ENCODE data around the gene TBC1D19.

Gene TBC1D19

GRCh38 chr4:26596843-26597242, 13.0 kb downstream of the TBC1D19 start:
- no peaks in the 10 kb centered on the region for H3K27me3 ChIP-seq (replicated peaks; ENCODE audit: control insufficient read depth, insufficient read depth, low read length)
- no peak for DNase-seq (ENCODE audit: low read depth)
- H3K9me3 ChIP-seq (ENCODE audit: control insufficient read depth, low read length), result no peaks in the 10 kb centered on the region
- H3K4me1 ChIP-seq (ENCODE audit: control insufficient read depth, insufficient read depth, low read length), result no peaks in the 10 kb centered on the region
- H3K4me3 ChIP-seq (ENCODE audit: low read length), result no peak overlapping the region
- no peaks in the 10 kb centered on the region for H3K36me3 ChIP-seq (ENCODE audit: control insufficient read depth, insufficient read depth, low read length, severe bottlenecking)
- H3K9ac ChIP-seq (ENCODE audit: low read length), result no peak overlapping the region

- H3K4me1 ChIP-seq (ENCODE audit: control insufficient read depth, insufficient read depth, low read length), result no peaks in the 10 kb centered on the region
- no peak for DNase-seq (ENCODE audit: low read depth)
- no peak overlapping the region for H3K4me3 ChIP-seq (ENCODE audit: low read length)
- H3K9ac ChIP-seq (ENCODE audit: low read length), result no peak overlapping the region
- no peaks in the 10 kb centered on the region for H3K9me3 ChIP-seq (ENCODE audit: control insufficient read depth, low read length)
- no peaks in the 10 kb centered on the region for H3K27me3 ChIP-seq (replicated peaks; ENCODE audit: control insufficient read depth, insufficient read depth, low read length)
- no peaks in the 10 kb centered on the region for H3K36me3 ChIP-seq (ENCODE audit: control insufficient read depth, insufficient read depth, low read length, severe bottlenecking)
Measured at GRCh38 chr4:26601204-26601603, 17.3 kb downstream of the TBC1D19 start.

- Histone ChIP-seq H3K4me3 (ENCODE audit: low read length) (no peak overlapping the region), H3K4me1 (ENCODE audit: control insufficient read depth, insufficient read depth, low read length) (peaks cover 12% of the 10 kb centered on the region), H3K27me3 (replicated peaks; ENCODE audit: control insufficient read depth, insufficient read depth, low read length) (no peaks in the 10 kb centered on the region), H3K9me3 (ENCODE audit: control insufficient read depth, low read length) (no peaks in the 10 kb centered on the region), H3K36me3 (ENCODE audit: control insufficient read depth, insufficient read depth, low read length, severe bottlenecking) (no peaks in the 10 kb centered on the region), H3K9ac (ENCODE audit: low read length) (no peak overlapping the region)
- no peak for DNase-seq (ENCODE audit: low read depth)
Measured at GRCh38 chr4:26607776-26608175, 23.9 kb downstream of the TBC1D19 start.

GRCh38 chr4:26609391-26609790, 25.5 kb downstream of the TBC1D19 start:
- no peak overlapping the region for H3K9ac ChIP-seq (ENCODE audit: low read length)
- no peak for DNase-seq (ENCODE audit: low read depth)
- no peaks in the 10 kb centered on the region for H3K36me3 ChIP-seq (ENCODE audit: control insufficient read depth, insufficient read depth, low read length, severe bottlenecking)
- no peaks in the 10 kb centered on the region for H3K27me3 ChIP-seq (replicated peaks; ENCODE audit: control insufficient read depth, insufficient read depth, low read length)
- no peak overlapping the region for H3K4me3 ChIP-seq (ENCODE audit: low read length)
- H3K9me3 ChIP-seq (ENCODE audit: control insufficient read depth, low read length), result no peaks in the 10 kb centered on the region
- peaks cover 12% of the 10 kb centered on the region for H3K4me1 ChIP-seq (ENCODE audit: control insufficient read depth, insufficient read depth, low read length)

GRCh38 chr4:26609868-26610267, 26.0 kb downstream of the TBC1D19 start:
- Histone ChIP-seq H3K9me3 (ENCODE audit: control insufficient read depth, low read length) (no peaks in the 10 kb centered on the region), H3K4me1 (ENCODE audit: control insufficient read depth, insufficient read depth, low read length) (peaks cover 12% of the 10 kb centered on the region), H3K4me3 (ENCODE audit: low read length) (no peak overlapping the region), H3K27me3 (replicated peaks; ENCODE audit: control insufficient read depth, insufficient read depth, low read length) (no peaks in the 10 kb centered on the region), H3K36me3 (ENCODE audit: control insufficient read depth, insufficient read depth, low read length, severe bottlenecking) (no peaks in the 10 kb centered on the region), H3K9ac (ENCODE audit: low read length) (no peak overlapping the region)
- no peak for DNase-seq (ENCODE audit: low read depth)

- H3K27me3 ChIP-seq (replicated peaks; ENCODE audit: control insufficient read depth, insufficient read depth, low read length), result no peaks in the 10 kb centered on the region
- H3K4me3 ChIP-seq (ENCODE audit: low read length), result no peak overlapping the region
- H3K9me3 ChIP-seq (ENCODE audit: control insufficient read depth, low read length), result no peaks in the 10 kb centered on the region
- H3K4me1 ChIP-seq (ENCODE audit: control insufficient read depth, insufficient read depth, low read length), result peaks cover 12% of the 10 kb centered on the region
- H3K36me3 ChIP-seq (ENCODE audit: control insufficient read depth, insufficient read depth, low read length, severe bottlenecking), result no peaks in the 10 kb centered on the region
- H3K9ac ChIP-seq (ENCODE audit: low read length), result no peak overlapping the region
- no peak for DNase-seq (ENCODE audit: low read depth)
Measured at GRCh38 chr4:26611372-26611771, 27.5 kb downstream of the TBC1D19 start.

GRCh38 chr4:26611885-26612284, 28.0 kb downstream of the TBC1D19 start:
- no peak overlapping the region for H3K4me3 ChIP-seq (ENCODE audit: low read length)
- H3K27me3 ChIP-seq (replicated peaks; ENCODE audit: control insufficient read depth, insufficient read depth, low read length), result no peaks in the 10 kb centered on the region
- no peak overlapping the region for H3K9ac ChIP-seq (ENCODE audit: low read length)
- H3K36me3 ChIP-seq (ENCODE audit: control insufficient read depth, insufficient read depth, low read length, severe bottlenecking), result no peaks in the 10 kb centered on the region
- no peaks in the 10 kb centered on the region for H3K9me3 ChIP-seq (ENCODE audit: control insufficient read depth, low read length)
- DNase-seq (ENCODE audit: low read depth), result no peak
- H3K4me1 ChIP-seq (ENCODE audit: control insufficient read depth, insufficient read depth, low read length), result peaks cover 12% of the 10 kb centered on the region

GRCh38 chr4:26613237-26613636, 29.4 kb downstream of the TBC1D19 start:
- H3K4me3 ChIP-seq (ENCODE audit: low read length), result no peak overlapping the region
- no peaks in the 10 kb centered on the region for H3K9me3 ChIP-seq (ENCODE audit: control insufficient read depth, low read length)
- H3K9ac ChIP-seq (ENCODE audit: low read length), result no peak overlapping the region
- H3K27me3 ChIP-seq (replicated peaks; ENCODE audit: control insufficient read depth, insufficient read depth, low read length), result no peaks in the 10 kb centered on the region
- peaks cover 12% of the 10 kb centered on the region for H3K4me1 ChIP-seq (ENCODE audit: control insufficient read depth, insufficient read depth, low read length)
- DNase-seq (ENCODE audit: low read depth), result peak; percentile 4
- H3K36me3 ChIP-seq (ENCODE audit: control insufficient read depth, insufficient read depth, low read length, severe bottlenecking), result peaks cover 5% of the 10 kb centered on the region

- H3K36me3 ChIP-seq (ENCODE audit: control insufficient read depth, insufficient read depth, low read length, severe bottlenecking), result peaks cover 5% of the 10 kb centered on the region
- H3K9me3 ChIP-seq (ENCODE audit: control insufficient read depth, low read length), result no peaks in the 10 kb centered on the region
- H3K4me3 ChIP-seq (ENCODE audit: low read length), result no peak overlapping the region
- no peaks in the 10 kb centered on the region for H3K27me3 ChIP-seq (replicated peaks; ENCODE audit: control insufficient read depth, insufficient read depth, low read length)
- no peak for DNase-seq (ENCODE audit: low read depth)
- no peak overlapping the region for H3K9ac ChIP-seq (ENCODE audit: low read length)
- H3K4me1 ChIP-seq (ENCODE audit: control insufficient read depth, insufficient read depth, low read length), result peaks cover 12% of the 10 kb centered on the region
Measured at GRCh38 chr4:26613735-26614134, 29.9 kb downstream of the TBC1D19 start.

- no peaks in the 10 kb centered on the region for H3K9me3 ChIP-seq (ENCODE audit: control insufficient read depth, low read length)
- H3K4me1 ChIP-seq (ENCODE audit: control insufficient read depth, insufficient read depth, low read length), result peaks cover 29% of the 10 kb centered on the region
- DNase-seq (ENCODE audit: low read depth), result peak; percentile 66
- peaks cover 5% of the 10 kb centered on the region for H3K36me3 ChIP-seq (ENCODE audit: control insufficient read depth, insufficient read depth, low read length, severe bottlenecking)
- no peaks in the 10 kb centered on the region for H3K27me3 ChIP-seq (replicated peaks; ENCODE audit: control insufficient read depth, insufficient read depth, low read length)
- peak overlapping the region; percentile 62 for H3K4me3 ChIP-seq (ENCODE audit: low read length)
- no peak overlapping the region for H3K9ac ChIP-seq (ENCODE audit: low read length)
Measured at GRCh38 chr4:26619784-26620183, 35.9 kb downstream of the TBC1D19 start.

GRCh38 chr4:26621366-26621765, 37.5 kb downstream of the TBC1D19 start:
- H3K4me1 ChIP-seq (ENCODE audit: control insufficient read depth, insufficient read depth, low read length), result peaks cover 34% of the 10 kb centered on the region
- H3K27me3 ChIP-seq (replicated peaks; ENCODE audit: control insufficient read depth, insufficient read depth, low read length), result no peaks in the 10 kb centered on the region
- H3K4me3 ChIP-seq (ENCODE audit: low read length), result no peak overlapping the region
- H3K36me3 ChIP-seq (ENCODE audit: control insufficient read depth, insufficient read depth, low read length, severe bottlenecking), result peaks cover 5% of the 10 kb centered on the region
- DNase-seq (ENCODE audit: low read depth), result no peak
- no peaks in the 10 kb centered on the region for H3K9me3 ChIP-seq (ENCODE audit: control insufficient read depth, low read length)
- no peak overlapping the region for H3K9ac ChIP-seq (ENCODE audit: low read length)

GRCh38 chr4:26622913-26623312, 39.0 kb downstream of the TBC1D19 start:
- Histone ChIP-seq H3K9ac (ENCODE audit: low read length) (no peak overlapping the region), H3K4me3 (ENCODE audit: low read length) (no peak overlapping the region), H3K27me3 (replicated peaks; ENCODE audit: control insufficient read depth, insufficient read depth, low read length) (no peaks in the 10 kb centered on the region), H3K4me1 (ENCODE audit: control insufficient read depth, insufficient read depth, low read length) (peaks cover 34% of the 10 kb centered on the region), H3K36me3 (ENCODE audit: control insufficient read depth, insufficient read depth, low read length, severe bottlenecking) (peaks cover 3% of the 10 kb centered on the region), H3K9me3 (ENCODE audit: control insufficient read depth, low read length) (no peaks in the 10 kb centered on the region)
- DNase-seq (ENCODE audit: low read depth), result no peak

All from adipocyte (in vitro differentiated cells).